GM21390 (cell line): ENCODE data around the gene ZNF638.
"Not testable (repeated sequence)": the region's sequence is repeated elsewhere in the genome, so short reads cannot be mapped to it uniquely, and the experiment has no call there.

Experiments used
- ATAC-seq: cut with Tn5 transposase; IDR thresholded peaks from one replicate; pipeline ENCODE4 v1.9.1; 2021; ENCODE audit not compliant: unreplicated experiment

ZNF638 gene, protein sequence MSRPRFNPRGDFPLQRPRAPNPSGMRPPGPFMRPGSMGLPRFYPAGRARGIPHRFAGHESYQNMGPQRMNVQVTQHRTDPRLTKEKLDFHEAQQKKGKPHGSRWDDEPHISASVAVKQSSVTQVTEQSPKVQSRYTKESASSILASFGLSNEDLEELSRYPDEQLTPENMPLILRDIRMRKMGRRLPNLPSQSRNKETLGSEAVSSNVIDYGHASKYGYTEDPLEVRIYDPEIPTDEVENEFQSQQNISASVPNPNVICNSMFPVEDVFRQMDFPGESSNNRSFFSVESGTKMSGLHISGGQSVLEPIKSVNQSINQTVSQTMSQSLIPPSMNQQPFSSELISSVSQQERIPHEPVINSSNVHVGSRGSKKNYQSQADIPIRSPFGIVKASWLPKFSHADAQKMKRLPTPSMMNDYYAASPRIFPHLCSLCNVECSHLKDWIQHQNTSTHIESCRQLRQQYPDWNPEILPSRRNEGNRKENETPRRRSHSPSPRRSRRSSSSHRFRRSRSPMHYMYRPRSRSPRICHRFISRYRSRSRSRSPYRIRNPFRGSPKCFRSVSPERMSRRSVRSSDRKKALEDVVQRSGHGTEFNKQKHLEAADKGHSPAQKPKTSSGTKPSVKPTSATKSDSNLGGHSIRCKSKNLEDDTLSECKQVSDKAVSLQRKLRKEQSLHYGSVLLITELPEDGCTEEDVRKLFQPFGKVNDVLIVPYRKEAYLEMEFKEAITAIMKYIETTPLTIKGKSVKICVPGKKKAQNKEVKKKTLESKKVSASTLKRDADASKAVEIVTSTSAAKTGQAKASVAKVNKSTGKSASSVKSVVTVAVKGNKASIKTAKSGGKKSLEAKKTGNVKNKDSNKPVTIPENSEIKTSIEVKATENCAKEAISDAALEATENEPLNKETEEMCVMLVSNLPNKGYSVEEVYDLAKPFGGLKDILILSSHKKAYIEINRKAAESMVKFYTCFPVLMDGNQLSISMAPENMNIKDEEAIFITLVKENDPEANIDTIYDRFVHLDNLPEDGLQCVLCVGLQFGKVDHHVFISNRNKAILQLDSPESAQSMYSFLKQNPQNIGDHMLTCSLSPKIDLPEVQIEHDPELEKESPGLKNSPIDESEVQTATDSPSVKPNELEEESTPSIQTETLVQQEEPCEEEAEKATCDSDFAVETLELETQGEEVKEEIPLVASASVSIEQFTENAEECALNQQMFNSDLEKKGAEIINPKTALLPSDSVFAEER (N-terminal part only)

DNA sequence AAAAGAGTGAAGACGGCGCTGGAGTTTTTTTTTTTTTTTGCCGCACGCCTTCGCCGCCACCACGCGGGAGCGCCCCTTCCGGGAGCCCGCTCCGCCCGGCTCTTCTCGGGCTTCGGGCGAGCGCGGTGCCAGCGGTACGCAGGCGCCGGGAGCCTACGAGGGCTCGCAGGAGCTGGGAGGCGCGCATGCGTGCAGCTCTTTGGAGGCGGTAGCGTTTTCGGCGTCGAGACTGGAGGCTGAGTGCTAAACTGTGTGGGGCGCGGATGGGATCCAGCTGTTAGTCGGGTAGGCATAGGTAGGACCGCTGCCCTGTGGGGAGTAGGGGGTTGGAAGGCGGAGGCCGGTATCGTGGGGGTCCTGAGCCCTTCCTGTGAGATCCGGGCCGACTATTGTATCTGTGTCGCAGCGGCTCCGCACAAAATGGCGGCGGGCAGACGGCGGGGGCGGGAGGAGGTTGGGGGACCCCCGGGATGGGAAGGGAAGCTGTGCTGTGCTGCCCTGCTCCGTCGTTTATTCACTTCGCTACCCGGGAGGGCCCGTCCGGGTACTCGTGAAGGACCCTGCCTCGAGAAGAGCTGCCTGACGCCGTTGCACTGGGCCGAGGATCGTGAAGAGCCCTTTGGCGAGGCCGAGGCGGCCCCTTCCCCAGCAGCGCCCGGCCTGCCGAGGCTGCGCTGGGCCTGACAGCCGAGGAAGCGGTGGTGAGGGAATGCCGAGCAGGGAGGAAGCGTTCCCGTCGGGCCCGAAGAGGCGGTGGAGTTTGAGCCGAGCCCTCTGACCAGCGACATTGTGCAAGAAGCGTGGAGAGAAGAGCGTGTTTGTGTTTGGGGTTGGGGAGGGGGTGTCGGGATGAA lies at the start of gene ZNF638:
TSS of gene ZNF638 (plus strand) at position 202 of the 854 bp plus-strand sequence. CDS start 17,173 bp downstream, outside the sequence.
- peak; percentile 94 for ATAC-seq

- ATAC-seq: no peak
Measured at GRCh38 chr2:71281950-71282349, 49.6 kb upstream of the ZNF638 start.

GRCh38 chr2:71282493-71282892 lies 49.1 kb upstream of the ZNF638 start:
- no peak for ATAC-seq

- ATAC-seq: no peak
Measured at GRCh38 chr2:71283131-71283530, 48.5 kb upstream of the ZNF638 start.

DNA sequence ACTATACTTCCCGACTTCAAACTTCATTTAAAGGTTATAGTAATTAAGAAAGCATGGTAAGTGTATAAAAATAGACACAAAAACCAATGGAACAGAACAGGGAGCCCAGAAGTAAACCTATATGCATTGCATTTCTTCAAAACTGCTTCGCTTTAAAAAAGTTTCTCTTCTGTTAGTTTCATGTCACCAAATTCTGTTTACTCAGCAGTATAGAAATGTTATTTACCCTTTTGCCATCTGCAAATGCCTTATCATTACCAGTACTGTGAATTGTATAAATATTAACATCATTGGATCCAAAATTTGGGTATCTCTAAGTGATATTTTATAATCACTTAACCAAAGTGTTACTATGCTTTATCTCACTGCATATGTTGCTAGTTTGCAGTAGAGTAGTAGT lies 45.9 kb upstream of the ZNF638 start:
- ATAC-seq: no peak

DNA sequence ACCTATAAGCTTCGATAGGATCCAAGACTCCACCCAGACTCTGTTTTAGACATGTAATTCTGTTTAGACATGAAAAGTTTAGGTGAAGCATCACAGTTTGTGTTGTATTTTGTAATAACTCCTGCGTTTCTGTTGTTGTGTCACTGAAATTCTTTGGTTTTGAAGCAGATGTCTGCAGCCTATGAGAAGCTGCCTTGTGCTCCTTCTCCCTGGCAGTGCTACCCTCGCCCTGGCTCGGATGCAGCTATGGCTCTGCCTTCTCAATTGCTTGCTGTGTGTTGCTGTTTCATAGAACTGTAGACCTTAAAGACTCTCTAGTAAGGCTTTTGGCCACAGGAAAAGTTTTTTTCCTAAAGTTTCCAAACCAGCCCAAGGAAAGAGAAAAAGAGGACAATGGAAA lies 40.2 kb upstream of the ZNF638 start:
- no peak for ATAC-seq

- no peak for ATAC-seq
Measured at GRCh38 chr2:71292159-71292558, 39.4 kb upstream of the ZNF638 start.

- no peak for ATAC-seq
Measured at GRCh38 chr2:71298914-71299313, 32.7 kb upstream of the ZNF638 start.

- ATAC-seq: no peak
Measured at GRCh38 chr2:71299507-71299906, 32.1 kb upstream of the ZNF638 start.

- no peak for ATAC-seq
Measured at GRCh38 chr2:71303849-71304248, 27.7 kb upstream of the ZNF638 start.

- ATAC-seq: no peak
Measured at GRCh38 chr2:71306762-71307161, 24.8 kb upstream of the ZNF638 start.

DNA sequence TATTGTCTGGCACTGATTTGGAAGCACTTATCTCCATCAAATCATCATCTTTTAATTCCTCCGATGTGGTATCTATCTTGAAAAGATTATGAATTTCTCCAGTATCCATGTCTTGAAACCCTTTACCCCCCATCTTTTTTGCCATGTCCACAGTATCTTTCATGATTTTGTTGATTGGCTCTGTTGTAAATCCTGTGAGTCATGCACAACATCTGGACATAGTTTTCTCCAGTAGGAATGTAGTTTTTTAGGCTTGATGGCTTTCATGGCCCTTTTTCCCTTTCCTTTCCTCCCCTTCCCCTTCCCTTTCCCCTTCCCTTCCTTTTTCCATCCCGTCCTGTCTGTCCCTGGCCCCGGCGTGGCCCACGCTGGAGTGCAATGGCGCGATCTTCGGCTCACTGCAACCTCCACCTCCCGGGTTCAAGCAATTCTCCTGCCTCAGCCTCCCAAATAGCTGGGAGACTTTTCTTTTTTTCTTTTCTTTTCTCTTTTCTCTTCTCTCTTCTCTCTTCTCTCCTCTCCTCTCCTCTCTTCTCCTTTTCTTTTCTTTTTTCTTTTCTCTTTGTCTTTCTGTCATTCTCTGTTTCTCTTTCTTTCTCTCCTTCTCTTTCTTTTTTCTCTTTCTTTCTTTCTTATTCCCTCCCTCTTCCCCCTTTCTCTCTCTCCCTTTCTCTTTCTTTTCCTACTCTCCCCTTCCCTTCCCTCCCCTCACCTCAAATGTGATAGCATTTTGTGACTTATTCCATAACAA lies 18.4 kb upstream of the ZNF638 start:
- ATAC-seq: no peak

- ATAC-seq: no peak
Measured at GRCh38 chr2:71317060-71317459, 14.5 kb upstream of the ZNF638 start.

GRCh38 chr2:71317900-71318299 lies 13.7 kb upstream of the ZNF638 start:
- ATAC-seq: not testable (repeated sequence)

DNA sequence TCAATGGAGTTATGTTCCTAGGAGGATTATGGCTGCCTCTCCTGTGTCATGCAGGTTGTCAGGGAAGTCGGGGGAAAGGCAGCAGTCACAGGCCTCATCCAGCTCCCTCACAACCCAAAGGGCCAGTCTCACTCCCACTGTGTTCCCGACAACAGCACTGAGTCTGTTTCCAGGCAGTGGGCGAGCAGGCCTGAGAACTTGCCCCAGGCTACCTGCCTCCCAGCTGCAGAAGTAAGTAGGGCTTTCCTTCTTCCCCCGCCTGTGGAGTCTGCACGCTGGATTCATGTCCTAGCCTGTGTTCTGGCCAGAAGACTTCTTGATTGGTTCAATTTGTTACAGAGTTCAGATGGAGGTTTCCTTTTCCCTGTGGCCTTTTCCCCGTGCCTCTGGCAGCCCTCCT lies 8.2 kb upstream of the ZNF638 start:
- ATAC-seq: no peak

GRCh38 chr2:71326968-71327367 lies 4.6 kb upstream of the ZNF638 start:
- ATAC-seq: no peak

DNA sequence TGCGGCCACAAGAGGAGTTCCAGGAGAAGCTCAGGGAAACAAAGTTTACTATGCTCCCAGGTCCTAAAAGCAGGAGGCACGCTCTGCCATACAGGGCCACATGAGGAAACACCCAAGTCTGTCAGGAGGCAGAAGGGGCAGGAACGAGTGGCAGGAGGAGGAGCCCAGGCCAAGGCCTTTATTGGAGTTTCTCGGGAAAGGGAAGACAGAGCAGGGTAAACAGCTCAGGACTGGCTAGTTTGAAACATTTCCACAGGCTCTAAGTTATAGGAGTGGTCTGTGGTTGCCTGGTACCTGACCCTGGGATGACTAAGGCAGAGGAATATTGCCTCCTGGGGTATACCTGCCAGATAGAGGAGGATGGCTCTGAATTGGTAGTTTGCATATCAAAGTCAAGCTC lies 3.7 kb upstream of the ZNF638 start:
- ATAC-seq: no peak

- no peak for ATAC-seq
Measured at GRCh38 chr2:71330155-71330554, 1.4 kb upstream of the ZNF638 start.

- ATAC-seq: no peak
Measured at GRCh38 chr2:71330585-71331330, 824 bp upstream of the ZNF638 start.
